Stimulated activated CD8-positive, alpha-beta memory T cell treated with anti-CD3 and anti-CD28 coated beads, Interleukin-4, amount 100 ng/mL, for 4 hours (primary cell): ENCODE measurements around the gene STX16.

ENCODE experiments used
- DNase-seq, 2 donors: peaks; one replicate each; pipeline ENCODE4 v3.0.0-alpha.2; 2020; ENCODE audit warnings: low read depth in 2 of 2, low spot score in 1 of 2

The STX16 gene

GRCh38 chr20:58650776-58651558, at the start of gene STX16:
Gene STX16, plus strand, starts transcription at chr20:58651283. Its CDS starts 724 bp downstream, at chr20:58652007.
- DNase-seq = peak; percentile 66 to 72

- no peak for DNase-seq
Observed at GRCh38 chr20:58602124-58602523, 49.0 kb upstream of the STX16 start.

GRCh38 chr20:58603721-58604120, 47.4 kb upstream of the STX16 start:
- no peak for DNase-seq

GRCh38 chr20:58604128-58604881, 46.8 kb upstream of the STX16 start:
- DNase-seq = no peak

GRCh38 chr20:58605292-58606065, 45.6 kb upstream of the STX16 start:
- no peak for DNase-seq

- DNase-seq = no peak
Observed at GRCh38 chr20:58606184-58606583, 44.9 kb upstream of the STX16 start.

GRCh38 chr20:58608096-58608840, 42.8 kb upstream of the STX16 start:
- no peak for DNase-seq

GRCh38 chr20:58609026-58609425, 42.1 kb upstream of the STX16 start:
- DNase-seq = no peak

- no peak for DNase-seq
Observed at GRCh38 chr20:58610071-58610800, 40.8 kb upstream of the STX16 start.

- DNase-seq = no peak
Observed at GRCh38 chr20:58610811-58611210, 40.3 kb upstream of the STX16 start.

GRCh38 chr20:58611236-58612030, 39.6 kb upstream of the STX16 start:
- DNase-seq = no peak

- no peak for DNase-seq
Observed at GRCh38 chr20:58612121-58612691, 38.9 kb upstream of the STX16 start.

- DNase-seq = no peak
Observed at GRCh38 chr20:58613061-58613854, 37.8 kb upstream of the STX16 start.

- no peak for DNase-seq
Observed at GRCh38 chr20:58614366-58614765, 36.7 kb upstream of the STX16 start.

- no peak for DNase-seq
Observed at GRCh38 chr20:58614984-58615760, 35.9 kb upstream of the STX16 start.

- DNase-seq = no peak
Observed at GRCh38 chr20:58616411-58616810, 34.7 kb upstream of the STX16 start.

- no peak for DNase-seq
Observed at GRCh38 chr20:58617158-58617557, 33.9 kb upstream of the STX16 start.
